ENCODE results near the gene TMEM63A.

Gene TMEM63A

GRCh38 chr1:225859151-225859550 is 23.0 kb downstream of the TMEM63A start:
- ATAC-seq (ENCODE audit: insufficient read depth, low read depth), result no peak
- no peaks in the 10 kb centered on the region for H3K9me3 ChIP-seq (ENCODE audit: insufficient read depth, low read length, severe bottlenecking)

GRCh38 chr1:225857256-225857655 is 24.9 kb downstream of the TMEM63A start:
- Histone ChIP-seq H3K9ac (ENCODE audit: low read depth, low read length) (no peak overlapping the region), H3K4me2 (ENCODE audit: insufficient read depth, low read length) (no peak overlapping the region), H4K20me1 (ENCODE audit: insufficient read depth, low read length) (0 out of 2 replicates have a peak, but pooled peaks cover 2% of the 10 kb centered on the region), H3K79me2 (ENCODE audit: insufficient read depth, low read length) (no peaks in the 10 kb centered on the region), H3K4me1 (ENCODE audit: insufficient read depth, low read length) (no peaks in the 10 kb centered on the region), H3K4me3 (ENCODE audit: low read depth in 1 of 2, low read length in 2 of 2) (no peak overlapping the region), H3K9me3 (ENCODE audit: insufficient read depth, low read length, severe bottlenecking) (no peaks in the 10 kb centered on the region), H3K36me3 (ENCODE audit: insufficient read depth, low read length) (peaks cover 7% of the 10 kb centered on the region), H2AFZ (ENCODE audit: low read depth, low read length) (no peak overlapping the region), H3K27me3 (ENCODE audit: insufficient read depth, low read length, poor library complexity) (no peaks in the 10 kb centered on the region), H3K27ac (ENCODE audit: low read length) (no peak overlapping the region)
- no peak for DNase-seq
- TF ChIP-seq EZH2 (IDR thresholded peaks at IDR 0.05; ENCODE audit: borderline replicate concordance, low read depth, low read length, severe bottlenecking) (no peak), CTCF (IDR thresholded peaks at IDR 0.05; ENCODE audit: borderline replicate concordance, extremely low read depth, low read length, poor library complexity, severe bottlenecking) (no peak)
- no peak for ATAC-seq (ENCODE audit: insufficient read depth, low read depth)

More at GRCh38 chr1:225859151-225859550, 23.0 kb downstream of the TMEM63A start:
- H3K4me3 ChIP-seq (ENCODE audit: low read depth in 1 of 2, low read length in 2 of 2), result no peak overlapping the region
- H3K36me3 ChIP-seq (ENCODE audit: insufficient read depth, low read length), result peaks cover 7% of the 10 kb centered on the region
- H3K79me2 ChIP-seq (ENCODE audit: insufficient read depth, low read length), result no peaks in the 10 kb centered on the region
- no peak overlapping the region for H3K4me2 ChIP-seq (ENCODE audit: insufficient read depth, low read length)
- DNase-seq, result no peak
- H3K27ac ChIP-seq (ENCODE audit: low read length), result no peak overlapping the region
- no peaks in the 10 kb centered on the region for H4K20me1 ChIP-seq (ENCODE audit: insufficient read depth, low read length)
- H3K27me3 ChIP-seq (ENCODE audit: insufficient read depth, low read length, poor library complexity), result no peaks in the 10 kb centered on the region
- TF ChIP-seq CTCF (IDR thresholded peaks at IDR 0.05; ENCODE audit: borderline replicate concordance, extremely low read depth, low read length, poor library complexity, severe bottlenecking), result no peak
- no peak for TF ChIP-seq EZH2 (IDR thresholded peaks at IDR 0.05; ENCODE audit: borderline replicate concordance, low read depth, low read length, severe bottlenecking)
- no peak overlapping the region for H3K9ac ChIP-seq (ENCODE audit: low read depth, low read length)
- H3K4me1 ChIP-seq (ENCODE audit: insufficient read depth, low read length), result no peaks in the 10 kb centered on the region
- no peak overlapping the region for H2AFZ ChIP-seq (ENCODE audit: low read depth, low read length)

- H3K4me2 ChIP-seq (ENCODE audit: insufficient read depth, low read length), result no peak overlapping the region
These were observed 26.5 kb downstream of the TMEM63A start for GRCh38 chr1:225855503-225856300.

More at GRCh38 chr1:225855503-225856300, 26.5 kb downstream of the TMEM63A start:
- Histone ChIP-seq H3K27ac (ENCODE audit: low read length) (no peak overlapping the region), H3K4me3 (ENCODE audit: low read depth in 1 of 2, low read length in 2 of 2) (no peak overlapping the region), H3K9ac (ENCODE audit: low read depth, low read length) (no peak overlapping the region), H4K20me1 (ENCODE audit: insufficient read depth, low read length) (0 out of 2 replicates have a peak, but pooled peaks cover 2% of the 10 kb centered on the region), H3K27me3 (ENCODE audit: insufficient read depth, low read length, poor library complexity) (no peaks in the 10 kb centered on the region), H3K9me3 (ENCODE audit: insufficient read depth, low read length, severe bottlenecking) (no peaks in the 10 kb centered on the region), H3K4me1 (ENCODE audit: insufficient read depth, low read length) (no peaks in the 10 kb centered on the region), H3K36me3 (ENCODE audit: insufficient read depth, low read length) (no peaks in the 10 kb centered on the region; the same call in 1 of the 2 replicates), H2AFZ (ENCODE audit: low read depth, low read length) (no peak overlapping the region), H3K79me2 (ENCODE audit: insufficient read depth, low read length) (no peaks in the 10 kb centered on the region)
- DNase-seq (no peak), ATAC-seq (ENCODE audit: insufficient read depth, low read depth) (no peak)
- TF ChIP-seq EZH2 (IDR thresholded peaks at IDR 0.05; ENCODE audit: borderline replicate concordance, low read depth, low read length, severe bottlenecking), result no peak
- TF ChIP-seq CTCF (IDR thresholded peaks at IDR 0.05; ENCODE audit: borderline replicate concordance, extremely low read depth, low read length, poor library complexity, severe bottlenecking), result no peak

Data from DND-41 (cell line).